HG03139 (cell line): ENCODE data around the gene NAT9.

Experiments
- ATAC-seq: cut with Tn5 transposase; IDR thresholded peaks from one replicate; pipeline ENCODE4 v1.9.1; 2021; ENCODE audit not compliant: unreplicated experiment

NAT9 gene

GRCh38 chr17:74763565-74764387 is 12.4 kb downstream of the NAT9 start:
- ATAC-seq, result no peak

DNA sequence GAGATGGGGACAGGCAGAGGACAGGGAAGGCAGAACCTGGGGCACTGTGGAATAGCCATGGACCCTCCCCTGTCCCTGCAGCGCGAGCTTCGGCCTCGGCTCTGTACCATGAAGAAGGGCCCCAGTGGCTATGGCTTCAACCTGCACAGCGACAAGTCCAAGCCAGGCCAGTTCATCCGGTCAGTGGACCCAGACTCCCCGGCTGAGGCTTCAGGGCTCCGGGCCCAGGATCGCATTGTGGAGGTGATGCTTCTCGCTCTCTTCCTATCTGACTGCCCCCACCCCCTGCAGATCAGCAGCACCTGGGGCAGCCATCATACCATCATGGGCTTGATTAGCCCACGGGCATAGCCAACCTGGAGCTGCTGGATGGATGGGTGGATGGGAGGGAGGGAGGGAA is 14.2 kb downstream of the NAT9 start:
- ATAC-seq, result no peak

DNA sequence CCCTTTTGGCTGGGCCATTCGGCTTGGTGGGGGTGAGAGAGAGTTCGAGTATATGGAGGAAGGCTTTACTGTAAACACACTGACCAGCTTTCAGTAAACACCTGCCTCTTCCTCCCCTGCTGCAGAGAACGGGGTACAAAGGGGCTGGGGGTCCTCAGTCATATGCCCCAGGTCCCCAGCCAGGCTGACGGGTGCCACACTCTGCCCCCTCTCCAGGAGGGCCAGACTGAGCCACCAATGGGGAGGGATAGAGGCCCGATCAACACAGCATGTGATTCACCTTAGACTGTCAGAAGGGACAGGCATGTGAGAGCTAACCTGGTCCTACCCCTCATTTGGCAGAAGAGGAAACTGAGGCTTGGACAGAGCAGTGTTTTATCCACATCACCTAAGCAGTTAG is 14.7 kb downstream of the NAT9 start:
- no peak for ATAC-seq

DNA sequence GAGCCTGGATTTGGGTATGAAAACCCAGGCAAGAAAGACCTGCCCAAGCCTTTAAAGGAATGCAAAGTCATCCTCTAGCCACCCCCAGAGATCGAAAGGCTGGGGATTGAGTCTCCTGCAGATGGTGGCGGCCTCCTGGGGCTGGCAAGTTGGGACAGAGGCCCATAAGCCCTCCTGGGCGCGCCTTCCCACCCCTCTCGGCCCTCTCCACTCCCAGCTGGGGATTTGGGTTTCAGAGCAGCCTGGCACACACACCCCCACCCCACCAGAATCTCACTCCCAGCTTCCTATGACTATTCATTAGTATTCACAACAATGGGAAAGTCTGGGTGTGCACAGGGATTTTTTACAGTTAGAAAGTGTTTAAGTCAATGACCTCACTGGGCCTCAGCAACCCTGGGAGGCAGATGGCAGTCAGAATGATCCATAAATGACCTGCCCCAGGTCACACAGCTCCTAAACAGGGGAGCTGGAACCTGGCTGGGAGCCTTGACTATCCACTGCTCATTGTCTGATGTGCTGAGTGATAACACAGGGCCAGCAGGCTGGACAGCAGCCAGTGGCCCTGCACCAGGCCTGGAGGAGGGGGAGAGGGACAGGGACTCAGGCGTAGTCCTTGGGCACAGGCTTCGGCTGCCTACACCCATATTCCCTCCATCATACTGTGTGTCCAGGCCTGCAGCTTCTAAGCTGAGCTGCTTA is 15.6 kb downstream of the NAT9 start:
- ATAC-seq, result no peak

DNA sequence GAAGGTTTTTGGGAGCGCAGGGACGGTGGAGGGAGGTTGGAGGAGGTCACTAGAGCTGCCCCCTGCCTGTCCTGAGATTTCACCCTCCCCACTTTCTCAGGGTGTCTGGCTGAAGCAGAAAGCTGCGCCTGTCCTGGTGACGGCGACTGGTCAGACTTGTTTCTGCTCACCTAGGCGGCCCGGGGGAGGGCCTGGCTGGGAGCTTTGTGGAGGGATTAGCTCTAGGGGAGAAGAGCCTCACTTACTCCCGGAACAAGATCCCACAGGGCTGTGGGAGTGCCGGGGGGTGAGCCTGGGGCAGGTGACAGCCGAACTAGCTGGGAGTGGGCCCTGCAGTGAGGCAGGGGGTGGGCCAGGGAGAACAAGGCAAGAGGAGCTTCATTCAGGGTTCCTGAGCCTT is 16.2 kb downstream of the NAT9 start:
- ATAC-seq, result no peak

DNA sequence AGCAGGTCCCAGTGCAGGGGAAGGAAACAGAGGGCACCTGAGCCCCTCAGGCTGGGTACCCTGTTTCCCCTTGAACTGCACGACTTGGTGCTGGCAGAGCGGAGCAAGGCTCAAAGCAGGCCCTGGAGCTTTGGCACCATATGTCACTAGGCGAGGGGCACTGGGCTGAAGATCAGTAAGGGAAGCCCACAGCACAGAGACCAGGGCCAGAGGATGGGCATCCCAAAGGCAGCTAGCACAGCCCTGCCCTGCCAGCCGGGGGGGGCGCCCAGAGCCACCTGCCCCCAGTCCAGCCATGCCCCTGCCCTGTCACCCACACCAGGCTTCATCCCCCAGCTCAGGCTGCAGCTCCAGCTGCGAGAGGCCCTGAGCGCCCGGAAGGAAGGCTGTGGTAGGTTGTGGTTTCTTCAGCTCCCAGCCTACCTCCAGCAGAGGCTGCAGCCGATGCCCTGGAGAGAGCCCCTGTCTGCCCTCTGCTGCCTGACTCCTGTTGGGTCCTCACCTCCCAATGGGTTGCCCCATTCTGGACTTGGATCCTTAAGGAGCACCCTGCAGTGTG is 16.8 kb downstream of the NAT9 start:
- ATAC-seq, result peak; percentile 58

- no peak for ATAC-seq
These were observed 17.3 kb downstream of the NAT9 start for GRCh38 chr17:74758848-74759168.

DNA sequence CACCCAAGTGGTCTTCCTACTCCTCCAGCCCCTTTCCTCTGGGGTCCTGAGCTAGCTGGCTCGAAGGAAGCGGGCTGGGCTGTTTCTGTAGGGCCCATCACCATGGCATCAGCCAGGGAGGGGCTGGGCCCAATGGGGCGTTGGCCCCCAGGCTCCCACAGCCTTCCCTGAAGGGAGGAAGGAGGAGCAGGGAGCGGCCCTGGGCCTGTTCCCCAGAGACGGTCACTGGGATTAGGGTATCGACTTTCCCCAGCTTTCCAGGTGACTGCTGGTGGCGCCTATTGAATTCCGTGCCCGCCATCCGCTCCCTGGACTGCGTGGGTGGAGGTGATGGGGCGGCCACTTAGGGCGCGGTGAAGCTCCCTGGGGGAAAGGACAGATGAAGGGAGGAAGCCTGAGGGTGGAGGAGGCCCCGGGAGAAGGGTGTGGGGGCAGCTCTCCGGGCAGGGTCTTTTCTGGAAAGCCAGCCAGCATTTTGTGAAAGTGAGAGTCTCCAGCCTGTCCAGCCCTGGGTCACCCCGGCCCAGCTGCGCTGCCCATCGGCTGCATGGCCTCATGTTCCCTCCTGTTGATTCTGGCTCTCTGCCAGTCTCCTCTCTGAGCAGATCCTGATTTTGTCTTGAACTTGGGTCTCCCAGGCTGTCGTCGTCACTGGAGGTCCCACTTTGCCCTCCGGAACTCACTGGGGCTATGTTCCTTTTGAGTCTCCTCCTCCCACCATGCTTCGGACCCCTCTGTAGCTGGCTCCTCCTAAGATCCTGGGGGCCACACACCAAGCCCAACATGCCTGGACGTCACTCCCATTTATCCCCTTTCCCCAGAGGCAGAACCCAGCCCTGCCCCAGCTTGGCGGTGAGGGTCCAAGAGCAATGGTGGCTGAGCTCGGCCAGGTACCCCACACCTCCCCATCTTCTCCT is 18.0 kb downstream of the NAT9 start:
- no peak for ATAC-seq

- ATAC-seq, result no peak
These were observed 18.6 kb downstream of the NAT9 start for GRCh38 chr17:74757502-74757901.

GRCh38 chr17:74756891-74757290 is 19.3 kb downstream of the NAT9 start:
- no peak for ATAC-seq

DNA sequence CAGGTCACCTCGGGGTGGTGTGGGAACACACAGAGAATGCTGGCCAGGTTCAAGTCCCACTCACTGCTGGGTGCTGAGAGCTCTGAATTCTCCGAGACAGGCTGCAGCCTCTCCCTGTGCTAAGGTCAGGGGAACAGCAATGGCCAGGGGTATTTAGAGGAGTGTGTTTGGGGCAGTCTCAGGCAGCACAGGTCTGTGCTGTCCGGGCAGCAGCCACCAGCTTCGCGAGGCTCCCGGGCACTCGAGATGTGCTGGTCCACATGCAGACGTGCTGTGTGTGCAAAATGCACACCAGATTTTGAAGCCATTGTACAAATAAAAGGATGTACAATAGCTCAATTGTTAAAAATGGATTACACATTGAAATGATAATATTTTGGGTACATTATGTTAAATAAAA is 20.6 kb downstream of the NAT9 start:
- ATAC-seq, result no peak

DNA sequence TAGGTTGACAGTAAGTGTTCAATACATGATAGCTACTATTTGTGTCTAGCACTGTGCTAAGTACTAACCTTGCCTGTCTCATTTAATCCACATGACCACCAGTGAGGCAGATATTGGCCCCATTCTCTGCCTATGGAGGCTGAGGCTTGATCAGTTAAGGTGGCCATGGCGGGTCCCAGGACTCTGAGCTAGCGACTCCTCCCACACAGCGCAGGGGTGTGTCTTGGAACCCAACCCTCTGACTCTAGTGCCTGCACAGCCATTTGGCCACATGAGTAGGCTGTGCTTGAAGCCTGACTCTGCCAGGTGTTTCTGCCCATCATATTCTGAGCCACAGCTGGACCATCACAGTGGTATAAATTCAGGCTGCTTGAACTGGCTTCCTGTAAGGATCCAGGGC is 21.3 kb downstream of the NAT9 start:
- ATAC-seq, result no peak

DNA sequence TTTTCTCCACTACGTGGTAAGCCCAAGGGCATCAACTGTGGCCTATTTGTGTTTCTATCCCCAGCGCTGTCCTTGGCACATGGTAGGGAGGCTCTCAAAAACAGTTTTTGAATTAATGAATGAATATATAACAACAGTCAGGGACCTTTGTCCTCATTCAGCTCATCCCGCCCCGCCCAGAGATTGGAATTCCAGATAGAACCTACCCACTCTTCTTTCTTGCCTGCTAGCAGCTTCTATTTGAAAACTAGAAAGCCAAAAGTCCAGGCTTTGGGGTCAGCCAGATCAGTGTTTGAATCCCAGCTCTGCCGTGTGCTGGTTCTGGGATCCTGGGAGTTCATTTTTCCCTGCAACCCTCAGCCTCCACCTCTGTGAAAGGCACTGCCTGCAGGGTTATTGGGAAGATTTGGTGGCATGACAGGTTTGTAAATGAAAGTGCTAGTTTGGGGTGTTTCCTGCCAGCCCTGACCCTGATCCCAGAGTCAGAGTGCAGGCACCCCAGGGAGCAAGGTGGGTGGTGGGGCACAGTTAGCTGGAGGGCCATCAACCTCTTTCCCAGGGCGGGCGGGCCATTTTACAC is 23.2 kb downstream of the NAT9 start:
- no peak for ATAC-seq

GRCh38 chr17:74752415-74752814 is 23.7 kb downstream of the NAT9 start:
- ATAC-seq, result no peak

GRCh38 chr17:74750327-74751069 is 25.6 kb downstream of the NAT9 start:
- no peak for ATAC-seq

DNA sequence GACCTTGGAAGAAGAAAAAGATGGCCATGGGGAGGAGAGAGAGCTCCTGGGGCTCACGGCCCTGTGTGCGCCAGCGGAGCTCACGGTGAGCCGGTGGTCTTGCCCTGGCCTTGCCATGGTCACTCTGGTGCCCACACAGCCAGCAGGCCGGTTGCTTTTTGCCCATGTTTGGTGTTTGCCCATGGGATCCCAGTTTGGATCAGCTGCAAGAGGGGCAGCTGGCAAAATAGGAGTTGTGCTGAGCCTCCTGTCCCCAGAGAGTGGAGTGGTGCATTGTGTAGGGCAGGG is 26.2 kb downstream of the NAT9 start:
- ATAC-seq, result no peak

DNA sequence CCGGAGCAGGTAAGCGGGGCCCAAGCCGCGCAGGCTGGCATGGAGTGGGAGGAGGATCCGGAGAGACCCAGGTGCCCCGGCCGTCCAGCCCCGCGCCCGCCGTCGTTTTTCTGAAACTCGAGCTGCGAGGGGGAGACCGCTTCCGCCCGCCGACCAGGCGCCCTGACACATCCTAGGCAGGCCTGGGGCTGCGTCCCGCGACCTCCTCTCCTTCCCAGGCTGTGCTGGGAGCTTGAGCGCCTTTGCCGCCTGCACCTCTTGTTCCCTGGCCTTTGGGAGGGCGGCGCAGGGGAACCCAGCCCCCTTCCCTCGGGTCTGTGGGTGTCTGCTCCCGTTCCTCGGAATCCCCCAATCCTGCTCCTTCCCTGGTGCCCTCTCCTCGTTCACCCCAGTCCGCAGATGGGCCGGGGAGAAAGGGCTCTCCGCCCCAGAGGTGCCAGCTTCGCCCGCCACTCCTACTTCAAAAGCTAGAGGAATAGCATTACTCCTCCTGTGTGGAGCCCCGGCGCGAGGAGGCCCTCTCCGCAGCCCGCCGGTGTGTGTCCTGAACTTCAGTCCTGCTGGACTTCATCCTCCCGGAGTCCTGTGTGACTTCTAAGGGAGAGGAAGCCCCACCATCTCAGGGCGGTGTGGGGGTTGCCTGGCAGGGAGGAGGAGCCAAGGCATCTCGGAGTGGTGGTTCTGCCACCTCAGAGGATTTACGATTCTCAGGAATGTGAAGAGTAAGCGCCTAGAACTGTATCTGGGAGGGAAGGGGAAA is 26.7 kb downstream of the NAT9 start:
- no peak for ATAC-seq

GRCh38 chr17:74748529-74749278 is 27.4 kb downstream of the NAT9 start, which contains the start of gene NHERF1:
Gene NHERF1 (plus strand): TSS chr17:74748628. CDS start chr17:74748847, 219 bp downstream.
- ATAC-seq, result peak; percentile 86

DNA sequence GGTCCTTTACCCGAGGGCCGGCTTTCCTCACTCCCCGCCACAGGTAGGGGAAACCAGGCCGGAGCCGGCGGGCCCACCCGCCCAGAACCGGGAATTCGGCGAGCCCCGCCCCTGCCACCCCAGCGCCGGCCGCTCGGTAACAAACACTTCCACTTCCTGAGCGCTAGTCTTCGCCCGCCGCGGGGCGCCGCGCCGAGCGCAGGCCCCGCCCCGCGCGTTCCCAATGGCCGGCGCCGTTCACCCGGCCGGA is 27.9 kb downstream of the NAT9 start:
- ATAC-seq, result no peak
